NCI-H2171 treated with DMSO at 0.1 percent for 48 hours (cell line): Measurements from ENCODE around the gene TMED9.
A peak's percentile ranks its signal among the peaks of the same experiment; 100 is the strongest.
"Not testable (repeated sequence)": the region's sequence is repeated elsewhere in the genome, so short reads cannot be mapped to it uniquely, and the experiment has no call there.

ENCODE experiments used
- DNase-seq: peaks from one replicate; lab custom pipeline; 2025; lab: John Stamatoyannopoulos, UW

TMED9 gene

GRCh38 chr5:177606071-177607051 lies 14.4 kb downstream of the TMED9 start:
- no peak for DNase-seq

- no peak for DNase-seq
Measured at GRCh38 chr5:177607115-177607451, 15.1 kb downstream of the TMED9 start.

DNA sequence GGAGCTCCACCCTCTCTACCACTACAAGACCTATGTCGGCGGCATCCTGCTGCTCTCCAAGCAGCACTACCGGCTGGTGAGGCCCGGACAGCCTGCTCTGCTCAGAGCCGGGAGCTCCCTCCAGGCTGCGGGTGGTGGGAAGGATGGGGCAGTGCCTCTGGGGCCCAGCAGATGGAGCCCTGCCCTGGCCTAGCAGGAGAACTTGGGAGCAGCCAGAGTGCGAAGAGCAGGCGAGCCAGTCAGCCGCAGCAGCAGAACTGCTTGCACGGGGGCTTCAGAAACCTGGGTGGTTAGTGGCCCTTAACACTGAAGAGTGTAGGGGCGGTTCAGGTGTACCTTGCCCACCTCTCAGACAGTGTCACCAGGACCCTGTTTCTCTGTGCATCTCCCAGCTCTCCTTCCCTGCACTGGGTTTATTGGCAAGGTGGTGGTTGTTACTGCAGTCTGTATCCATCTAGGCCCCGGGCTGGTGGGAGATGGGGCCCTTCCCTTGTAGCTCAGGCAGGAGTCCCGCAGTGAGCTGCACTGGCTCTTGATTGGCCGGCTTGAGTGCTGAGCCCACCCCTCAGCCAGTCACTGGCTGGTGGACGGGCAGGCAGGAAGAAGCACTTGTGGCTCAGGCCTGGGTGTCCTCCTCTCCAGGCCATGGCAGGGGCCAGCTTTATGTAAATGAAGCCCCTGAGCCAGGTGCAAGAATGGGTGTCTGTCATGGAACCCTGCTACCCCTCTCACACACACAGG lies 15.6 kb downstream of the TMED9 start:
- peak; percentile 64 for DNase-seq

DNA sequence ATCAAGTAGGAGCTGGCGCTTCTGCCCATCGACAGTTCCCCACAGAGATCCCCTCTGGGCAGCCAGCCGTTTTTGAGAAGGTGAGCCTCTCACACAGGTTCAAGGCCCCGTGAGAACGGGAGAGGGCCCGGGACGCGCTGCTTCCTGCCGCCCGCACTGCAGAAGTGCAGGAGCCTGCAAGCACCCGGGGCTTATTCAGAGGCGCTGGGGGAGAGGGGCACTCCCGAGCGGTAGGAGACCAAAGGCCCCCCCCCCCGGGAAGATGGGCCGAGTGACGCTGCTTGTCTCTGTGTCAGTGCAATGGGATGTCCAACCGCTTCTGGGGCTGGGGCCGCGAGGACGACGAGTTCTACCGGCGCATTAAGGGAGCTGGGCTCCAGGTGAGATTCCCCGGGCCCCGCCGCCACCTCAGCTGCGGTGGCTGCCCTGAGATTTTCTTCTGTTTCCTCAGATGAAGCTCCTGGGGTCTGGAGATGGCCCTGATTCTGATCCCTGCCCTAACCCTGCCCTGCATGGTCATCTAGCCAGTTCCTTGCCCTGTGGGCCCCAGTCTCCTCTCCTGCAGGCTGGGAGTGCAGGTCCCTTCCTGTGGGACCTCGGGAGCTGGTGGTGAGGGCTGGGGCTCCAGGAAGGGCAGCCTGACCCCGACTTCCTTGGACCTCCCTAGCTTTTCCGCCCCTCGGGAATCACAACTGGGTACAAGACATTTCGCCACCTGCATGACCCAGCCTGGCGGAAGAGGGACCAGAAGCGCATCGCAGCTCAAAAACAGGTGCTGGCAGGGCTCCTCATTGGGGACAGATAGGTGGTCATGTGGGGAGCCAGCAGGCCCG lies 16.5 kb downstream of the TMED9 start:
- no peak for DNase-seq

DNA sequence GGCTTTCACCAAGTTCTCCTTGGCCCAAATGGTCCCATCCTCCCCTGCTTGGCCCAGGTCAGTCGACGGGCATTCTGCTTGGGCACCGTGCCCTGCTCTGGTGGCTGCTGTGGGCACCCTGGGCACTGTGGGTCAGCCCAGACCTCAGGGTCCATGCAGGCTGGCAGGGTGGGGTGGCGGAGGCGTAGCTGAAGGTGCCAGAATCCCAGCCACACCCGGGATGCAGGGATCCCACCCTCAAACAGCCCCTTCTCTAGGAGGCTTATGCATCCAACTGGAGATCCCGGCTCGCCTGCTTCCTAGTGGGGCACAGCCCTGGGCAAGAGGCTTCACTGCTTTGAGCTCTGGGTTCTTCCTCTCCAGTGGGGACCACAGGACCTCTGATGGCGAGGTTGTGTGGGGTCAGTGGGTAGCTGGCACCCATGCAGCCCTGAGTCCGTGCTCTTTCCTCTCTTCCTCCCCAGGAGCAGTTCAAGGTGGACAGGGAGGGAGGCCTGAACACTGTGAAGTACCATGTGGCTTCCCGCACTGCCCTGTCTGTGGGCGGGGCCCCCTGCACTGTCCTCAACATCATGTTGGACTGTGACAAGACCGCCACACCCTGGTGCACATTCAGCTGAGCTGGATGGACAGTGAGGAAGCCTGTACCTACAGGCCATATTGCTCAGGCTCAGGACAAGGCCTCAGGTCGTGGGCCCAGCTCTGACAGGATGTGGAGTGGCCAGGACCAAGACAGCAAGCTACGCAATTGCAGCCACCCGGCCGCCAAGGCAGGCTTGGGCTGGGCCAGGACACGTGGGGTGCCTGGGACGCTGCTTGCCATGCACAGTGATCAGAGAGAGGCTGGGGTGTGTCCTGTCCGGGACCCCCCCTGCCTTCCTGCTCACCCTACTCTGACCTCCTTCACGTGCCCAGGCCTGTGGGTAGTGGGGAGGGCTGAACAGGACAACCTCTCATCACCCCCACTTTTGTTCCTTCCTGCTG lies 17.4 kb downstream of the TMED9 start:
- DNase-seq: no peak

DNA sequence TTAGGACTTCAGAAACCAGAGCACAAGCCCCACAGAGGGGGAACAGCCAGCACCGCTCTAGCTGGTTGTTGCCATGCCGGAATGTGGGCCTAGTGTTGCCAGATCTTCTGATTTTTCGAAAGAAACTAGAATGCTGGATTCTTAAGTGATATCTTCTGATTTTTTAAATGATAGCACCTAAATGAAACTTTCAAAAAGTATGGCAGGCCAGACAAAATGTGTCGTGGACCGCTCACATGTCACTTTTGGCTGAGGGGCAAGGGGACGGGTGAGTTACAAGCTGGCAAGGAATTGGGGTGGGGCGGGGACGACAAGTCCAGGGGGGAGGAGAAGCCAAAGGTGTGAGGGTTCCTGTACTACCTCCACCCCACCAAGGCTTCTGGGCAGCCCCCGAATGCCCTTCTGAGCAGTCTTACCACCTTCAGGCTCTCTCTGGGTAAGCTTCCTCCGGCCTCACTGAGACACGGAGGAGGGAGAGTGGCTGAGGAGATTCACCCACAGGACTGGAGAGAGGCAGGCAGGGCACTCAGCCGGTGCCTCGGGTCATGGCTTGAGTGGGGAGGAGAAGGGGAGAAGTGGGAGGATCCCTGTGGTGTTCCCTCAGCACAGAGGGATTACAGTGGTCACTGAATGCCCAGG lies 18.2 kb downstream of the TMED9 start:
- no peak for DNase-seq

- no peak for DNase-seq
Measured at GRCh38 chr5:177610770-177611445, 18.9 kb downstream of the TMED9 start.

DNA sequence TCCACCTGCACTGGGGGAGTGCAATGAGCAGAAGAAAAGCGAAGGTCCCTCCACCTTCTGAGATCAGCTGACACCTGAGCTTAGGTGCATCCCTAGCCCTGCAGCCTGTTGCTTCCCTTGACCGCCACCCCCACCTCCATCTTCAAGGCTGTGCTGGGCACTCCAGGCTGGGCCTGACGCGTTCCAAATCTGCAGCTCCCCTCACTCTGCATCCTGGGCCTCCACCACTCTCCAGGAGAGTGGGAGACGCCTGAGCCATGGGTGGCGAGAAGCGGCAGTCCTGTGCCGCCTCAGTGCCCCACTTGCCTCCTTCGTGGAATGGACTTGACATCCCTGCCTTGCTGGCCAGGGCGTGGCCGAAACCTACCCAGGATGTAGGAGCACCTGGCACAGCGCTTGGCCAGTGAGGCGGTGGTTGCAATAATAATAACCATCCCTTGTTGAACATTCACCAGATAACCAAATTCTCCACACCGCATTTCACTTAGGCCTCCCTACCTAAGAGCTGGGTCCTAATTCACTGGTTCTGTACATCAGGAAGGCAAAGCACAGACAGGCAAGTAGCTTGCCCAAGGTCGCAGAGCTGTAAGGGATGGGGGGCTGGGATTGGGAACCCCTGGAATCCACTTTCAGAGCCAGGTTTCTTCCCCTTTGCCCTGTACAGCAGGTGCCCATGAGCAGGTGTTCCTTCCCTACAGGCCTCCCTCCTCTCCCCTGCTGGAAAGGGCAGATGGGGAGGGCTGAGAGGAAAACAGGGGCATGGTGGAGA lies 19.6 kb downstream of the TMED9 start:
- peak; percentile 10 for DNase-seq

- DNase-seq: no peak
Measured at GRCh38 chr5:177612215-177612673, 20.2 kb downstream of the TMED9 start.

- no peak for DNase-seq
Measured at GRCh38 chr5:177620560-177620959, 28.6 kb downstream of the TMED9 start.

- not testable (repeated sequence) for DNase-seq
Measured at GRCh38 chr5:177624172-177624571, 32.2 kb downstream of the TMED9 start.

DNA sequence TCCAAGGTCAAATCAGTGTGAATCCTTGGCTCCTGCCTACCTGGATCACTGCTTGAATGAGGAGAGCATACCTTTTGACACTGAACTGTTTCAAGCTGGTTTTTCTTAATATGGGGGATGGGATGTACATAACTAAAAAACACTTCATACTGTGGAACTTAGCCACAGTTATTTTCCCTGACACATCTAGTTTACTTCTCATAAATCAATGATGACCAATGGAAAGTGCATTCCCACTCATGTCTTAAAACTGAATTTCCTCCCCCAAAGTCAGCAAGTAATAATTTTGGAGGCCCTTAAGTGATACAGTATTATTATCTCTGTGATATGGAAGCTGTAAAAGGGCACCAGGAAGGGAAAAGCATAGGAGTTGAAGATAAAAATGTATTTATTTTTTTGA lies 38.2 kb downstream of the TMED9 start:
- not testable (repeated sequence) for DNase-seq

DNA sequence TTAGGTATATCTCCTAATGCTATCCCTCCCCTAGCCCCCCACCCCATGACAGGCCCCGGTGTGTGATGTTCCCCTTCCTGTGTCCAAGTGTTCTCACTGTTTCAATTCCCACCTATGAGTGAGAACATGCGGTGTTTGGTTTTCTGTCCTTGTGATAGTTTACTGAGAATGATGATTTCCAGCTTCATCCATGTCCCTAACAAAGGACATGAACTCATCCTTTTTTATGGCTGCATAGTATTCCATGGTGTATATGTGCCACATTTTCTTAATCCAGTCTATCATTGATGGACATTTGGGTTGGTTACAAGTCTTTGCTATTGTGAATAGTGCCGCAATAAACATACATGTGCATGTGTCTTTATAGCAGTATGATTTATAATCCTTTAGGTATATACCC lies 42.9 kb downstream of the TMED9 start:
- DNase-seq: not testable (repeated sequence)

DNA sequence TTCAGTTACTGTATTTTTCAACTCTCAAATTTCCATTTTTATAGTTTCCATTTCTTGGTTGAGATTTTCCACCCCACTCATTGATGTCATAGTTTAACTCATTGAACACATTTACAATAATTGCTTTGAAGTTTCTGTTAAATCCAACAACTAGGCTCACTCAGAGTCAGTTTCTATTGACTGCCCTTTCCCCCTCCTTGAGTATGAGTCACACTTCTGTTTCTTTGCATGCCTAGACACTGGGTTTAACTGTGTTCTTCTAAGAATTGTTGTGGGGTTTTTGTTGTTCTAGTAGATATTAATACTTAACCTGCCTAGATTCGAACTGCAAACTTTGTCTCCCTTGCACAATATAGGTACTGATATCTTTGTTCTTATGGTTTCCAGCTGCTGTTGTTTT lies 53.5 kb downstream of the TMED9 start:
- not testable (repeated sequence) for DNase-seq
